Dedifferentiated amniotic fluid mesenchymal stem cell (primary cell): ENCODE data around the gene PLEKHA5.
"Not testable (repeated sequence)": the region's sequence is repeated elsewhere in the genome, so short reads cannot be mapped to it uniquely, and the experiment has no call there.

Experiments used
- DNase-seq: peaks from one replicate; pipeline ENCODE4 v3.0.0-alpha.2; 2016; ENCODE audit errors: extremely low spot score

Gene PLEKHA5

GRCh38 chr12:19332196-19332595, 202.7 kb downstream of the PLEKHA5 start:
- no peak for DNase-seq

DNA sequence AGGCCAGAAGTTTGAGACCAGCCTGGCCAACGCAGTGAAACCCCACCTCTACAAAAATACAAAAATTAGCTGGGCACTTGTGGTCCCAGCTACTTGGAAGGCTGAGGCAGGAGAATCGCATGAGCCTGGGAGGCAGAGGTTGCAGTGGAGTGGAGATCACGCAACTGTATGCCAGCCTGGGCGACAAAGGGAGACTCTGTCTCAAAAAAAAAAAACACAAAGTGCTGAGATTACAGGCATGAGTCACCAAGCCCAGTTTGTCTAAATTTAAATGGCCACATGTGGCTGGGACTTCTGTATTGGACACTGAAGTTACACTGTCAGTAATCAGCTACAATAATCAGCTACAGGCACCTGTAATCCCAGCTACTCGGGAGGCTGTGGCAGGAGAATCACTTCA, 208.9 kb downstream of the PLEKHA5 start:
- no peak for DNase-seq

- not testable (repeated sequence) for DNase-seq
Measured at GRCh38 chr12:19350850-19351249, 221.3 kb downstream of the PLEKHA5 start.

DNA sequence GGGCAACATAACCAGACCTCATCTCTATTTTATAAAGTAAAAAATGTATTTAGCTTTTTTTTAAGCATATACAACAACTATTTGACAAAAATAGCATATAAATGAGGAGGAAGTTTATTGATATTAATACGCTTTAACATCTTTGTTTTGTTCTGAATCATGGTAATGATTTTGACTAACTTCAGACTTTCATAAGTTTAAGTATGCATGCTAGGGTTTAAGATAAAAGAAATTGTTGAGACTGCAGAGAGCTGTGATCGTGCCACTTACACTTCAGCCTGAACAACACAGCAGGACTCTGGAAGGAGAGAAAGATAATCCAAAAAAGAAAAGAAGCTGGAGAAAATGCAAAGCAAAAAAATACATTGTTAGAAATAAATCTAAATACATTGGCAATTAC, 221.8 kb downstream of the PLEKHA5 start:
- DNase-seq: no peak

DNA sequence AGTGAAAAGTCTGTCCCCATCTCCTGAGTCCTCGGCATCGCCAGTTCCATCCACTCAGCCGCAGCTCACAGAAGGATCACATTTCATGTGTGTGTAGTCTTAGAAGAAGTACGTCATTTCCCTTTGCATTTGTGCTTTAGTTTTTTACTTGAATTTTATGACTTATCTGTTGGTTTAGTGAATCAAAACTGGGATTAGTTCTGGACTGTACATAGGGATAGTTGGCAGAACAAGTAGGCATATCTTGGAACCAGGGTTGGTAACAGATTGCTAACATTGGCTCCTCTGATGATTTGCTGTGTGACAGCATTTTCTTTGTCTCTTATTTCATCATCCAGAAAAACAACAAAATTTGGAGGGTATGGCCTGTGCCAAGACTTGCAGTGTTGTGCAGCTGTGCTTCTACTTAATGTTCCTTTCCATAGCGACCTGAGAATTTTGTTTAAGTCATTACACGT, 240.2 kb downstream of the PLEKHA5 start:
- DNase-seq: peak; percentile 81

DNA sequence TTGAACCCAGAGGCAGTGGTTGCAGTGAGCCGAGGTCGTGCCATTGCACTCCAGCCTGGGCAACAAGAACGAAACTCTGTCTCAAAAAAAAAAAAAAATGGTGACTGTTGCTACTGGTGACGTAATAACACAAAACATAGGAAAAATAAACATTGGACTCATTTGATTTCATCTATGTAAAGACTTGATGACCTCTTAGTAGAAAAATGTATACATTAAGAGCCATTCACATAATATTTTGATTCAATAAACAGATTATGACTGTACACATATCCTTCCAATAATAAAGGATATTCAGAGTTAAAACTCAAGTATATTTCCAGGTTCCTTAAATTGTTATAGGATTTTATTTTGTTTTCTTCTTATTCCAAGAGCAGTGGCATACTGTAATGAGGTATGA, 244.1 kb downstream of the PLEKHA5 start:
- DNase-seq: no peak

DNA sequence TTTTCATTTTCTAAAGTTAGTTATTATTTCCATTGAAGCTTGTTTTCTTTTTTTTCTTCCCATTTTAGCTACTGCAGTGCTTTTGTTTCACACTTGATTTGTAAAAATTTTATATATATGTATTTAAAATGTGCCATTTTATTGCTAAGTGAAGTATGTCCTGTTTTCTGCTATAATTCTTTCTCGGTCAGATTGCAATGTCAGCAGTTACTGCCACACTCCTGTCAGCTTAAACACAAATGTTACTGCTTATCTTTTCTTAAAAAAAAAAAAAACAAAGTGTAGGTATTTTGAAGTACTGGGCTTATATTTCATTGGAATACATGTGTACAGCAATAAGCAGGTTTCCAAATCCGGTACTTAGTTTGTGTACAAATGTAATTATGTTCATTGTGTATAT, 246.4 kb downstream of the PLEKHA5 start:
- DNase-seq: no peak

DNA sequence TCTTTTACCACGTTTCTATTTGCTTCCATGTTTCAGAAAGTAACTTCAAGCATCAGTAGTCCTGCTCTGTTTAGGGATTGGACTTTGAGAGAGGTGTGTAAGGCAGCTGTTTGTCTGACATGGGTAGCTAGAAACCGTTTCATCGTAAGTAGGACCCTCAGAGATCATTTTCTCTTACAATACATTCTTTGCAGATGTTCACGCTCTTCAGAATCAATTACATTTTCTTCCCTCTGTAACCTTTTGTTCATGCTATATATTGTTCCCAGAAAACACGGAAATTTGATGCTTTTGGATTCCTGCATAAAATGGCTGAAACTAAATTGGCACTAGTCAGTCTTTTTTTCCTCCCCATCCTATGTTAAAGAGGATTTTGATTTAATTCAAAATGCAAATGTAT, 247.2 kb downstream of the PLEKHA5 start:
- no peak for DNase-seq

- peak; percentile 74 for DNase-seq
Measured at GRCh38 chr12:19382111-19382526, 252.6 kb downstream of the PLEKHA5 start.

DNA sequence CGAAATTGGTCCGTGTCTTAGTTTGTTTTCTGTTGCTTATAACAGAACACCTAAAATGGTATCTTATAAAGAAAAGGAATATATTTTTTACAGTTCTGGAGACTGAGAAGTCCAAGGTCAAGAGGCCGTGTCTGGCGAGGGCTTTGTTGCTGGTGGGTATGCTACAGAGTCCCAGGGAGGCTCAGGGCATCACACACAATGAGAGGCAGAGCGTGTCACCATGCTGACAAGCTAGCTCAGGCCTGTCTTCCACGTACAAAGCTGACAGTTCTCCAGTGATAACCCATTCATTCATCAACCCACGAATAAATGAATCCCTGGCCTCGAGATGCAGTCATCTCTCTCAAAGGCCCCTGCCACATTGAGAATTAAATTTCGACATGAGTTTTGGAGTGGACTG, 253.0 kb downstream of the PLEKHA5 start:
- DNase-seq: no peak

DNA sequence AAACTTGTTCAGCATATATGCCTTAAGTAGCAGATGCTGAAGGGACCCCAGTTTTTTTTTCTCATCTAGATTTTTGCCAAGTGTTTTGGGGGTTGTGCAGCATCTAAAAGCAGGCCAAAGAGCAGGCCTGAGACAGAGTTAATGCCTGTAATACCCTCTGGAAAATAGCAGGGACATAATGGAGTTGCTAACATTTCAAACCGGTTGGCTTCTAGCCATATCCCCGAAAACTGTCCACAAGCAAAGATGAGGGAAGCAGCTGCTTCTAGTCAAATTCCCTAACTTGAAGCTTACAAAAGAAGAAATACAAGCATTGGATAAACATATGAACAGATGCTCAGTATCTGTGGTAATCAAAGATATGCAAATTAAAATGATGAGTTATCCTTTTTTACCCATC, 257.6 kb downstream of the PLEKHA5 start:
- DNase-seq: no peak

DNA sequence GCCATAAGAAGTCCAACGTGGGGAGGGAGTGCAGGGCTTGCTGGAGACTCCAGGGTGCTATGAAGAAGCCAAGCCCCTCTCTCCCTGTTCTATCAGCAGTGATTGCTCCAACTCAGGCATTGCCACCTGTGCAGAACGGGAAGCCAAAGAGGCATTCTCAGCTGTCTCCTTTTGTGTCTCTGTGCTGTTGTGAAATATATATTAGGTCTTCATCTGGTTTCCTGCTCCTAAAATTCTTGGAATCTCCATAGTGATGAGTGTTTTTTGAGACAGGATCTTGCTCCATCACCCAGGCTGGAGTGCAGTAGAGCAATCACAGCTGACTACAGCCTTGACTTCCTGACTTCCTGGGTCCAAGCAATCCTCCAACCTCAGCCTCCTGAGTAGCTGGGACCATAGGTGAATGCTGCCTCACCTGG, 258.6 kb downstream of the PLEKHA5 start:
- DNase-seq: no peak

DNA sequence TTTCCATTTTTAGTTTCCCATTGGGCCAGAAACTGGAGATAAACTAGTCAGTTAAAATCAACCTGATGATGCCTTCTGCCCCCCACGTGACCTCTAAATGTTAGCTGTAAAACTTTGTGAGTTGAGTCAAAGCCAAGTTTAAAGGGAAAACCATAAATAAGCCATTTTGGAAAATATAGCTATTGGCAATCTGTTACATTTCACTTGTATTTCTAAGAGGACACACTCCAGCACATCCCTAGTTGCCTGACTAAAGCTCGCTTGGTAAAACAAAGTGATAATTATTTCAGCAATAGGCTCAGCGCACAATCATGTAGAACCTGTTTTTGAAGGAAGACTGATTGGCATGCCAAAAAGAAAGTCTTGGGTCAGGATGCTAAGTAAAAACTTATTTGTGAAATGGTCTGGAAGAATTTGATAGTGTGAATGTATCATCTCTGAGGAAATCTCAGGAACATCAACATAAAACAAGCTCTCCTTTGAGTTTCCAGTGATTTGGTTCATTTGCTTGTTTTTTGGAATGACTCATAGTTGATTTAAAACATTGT, 260.6 kb downstream of the PLEKHA5 start:
- DNase-seq: no peak

DNA sequence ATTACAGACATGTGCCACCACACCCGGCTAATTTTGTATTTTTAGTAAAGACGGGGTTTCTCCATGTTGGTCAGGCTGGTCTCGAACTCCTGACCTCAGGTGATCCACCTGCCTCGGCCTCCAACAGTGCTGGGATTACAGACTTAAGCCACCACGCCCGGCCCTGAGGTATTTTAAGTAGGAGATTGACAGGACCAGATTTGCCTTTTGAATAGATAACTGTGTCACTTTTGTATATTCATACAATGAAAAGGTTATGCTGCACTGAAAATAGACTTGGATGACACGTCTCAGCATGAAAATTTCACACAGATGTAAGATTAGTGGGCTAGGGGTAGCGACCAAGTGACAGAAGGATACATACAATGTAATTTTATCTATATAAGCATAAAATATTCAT, 263.1 kb downstream of the PLEKHA5 start:
- DNase-seq: not testable (repeated sequence)

DNA sequence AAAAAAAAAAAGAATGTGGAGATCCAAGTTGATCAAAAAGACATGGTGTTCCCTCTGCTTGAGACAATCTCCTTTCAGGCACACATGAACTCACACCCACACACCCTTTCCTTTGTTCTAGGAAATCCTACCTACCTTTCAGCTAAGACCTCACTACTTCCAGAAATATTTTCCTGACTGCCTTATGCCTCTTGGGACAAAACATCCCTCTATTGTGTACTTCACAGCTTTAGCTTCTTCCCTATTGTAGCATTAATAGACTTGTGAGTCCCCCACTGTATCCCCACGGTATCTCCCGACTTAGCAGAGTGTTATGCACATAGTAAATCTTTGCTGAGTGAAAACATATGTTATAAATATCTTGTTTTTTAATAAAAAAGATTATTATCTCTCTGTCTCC, 264.9 kb downstream of the PLEKHA5 start:
- DNase-seq: no peak

GRCh38 chr12:19397534-19397933, 268.0 kb downstream of the PLEKHA5 start:
- DNase-seq: no peak

GRCh38 chr12:19398376-19399363, 269.1 kb downstream of the PLEKHA5 start:
- DNase-seq: no peak

DNA sequence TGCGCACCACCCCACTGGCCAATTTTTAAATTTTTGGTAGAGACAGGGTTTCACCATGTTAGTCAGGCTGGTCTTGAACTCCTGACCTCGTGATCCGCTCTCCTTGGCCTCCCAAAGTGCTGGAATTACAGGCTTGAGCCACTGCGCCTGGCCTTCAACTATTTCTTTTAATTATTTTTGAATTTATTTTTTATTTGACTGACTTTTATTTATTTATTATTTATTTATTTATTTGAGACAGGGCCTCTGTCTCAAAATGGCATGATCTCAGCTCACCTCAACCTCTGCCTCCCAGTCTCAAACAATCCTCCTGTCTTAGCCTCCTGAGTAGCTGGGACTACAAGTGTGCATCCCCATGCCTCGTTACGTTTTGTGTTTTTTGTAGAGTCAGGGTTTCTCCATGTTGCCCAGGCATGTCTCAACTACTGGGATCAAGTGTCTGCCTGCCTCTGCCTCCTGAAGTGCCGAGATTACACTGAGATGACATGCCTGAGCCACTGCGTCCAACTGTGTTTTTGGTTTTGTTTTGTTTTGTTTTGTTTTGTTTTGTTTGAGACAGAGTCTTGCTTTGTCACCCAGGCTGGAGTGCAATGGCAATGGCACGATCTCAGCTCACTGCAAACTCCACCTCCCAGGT, 271.2 kb downstream of the PLEKHA5 start:
- DNase-seq: not testable (repeated sequence)

- no peak for DNase-seq
Measured at GRCh38 chr12:19402211-19402610, 272.7 kb downstream of the PLEKHA5 start.

DNA sequence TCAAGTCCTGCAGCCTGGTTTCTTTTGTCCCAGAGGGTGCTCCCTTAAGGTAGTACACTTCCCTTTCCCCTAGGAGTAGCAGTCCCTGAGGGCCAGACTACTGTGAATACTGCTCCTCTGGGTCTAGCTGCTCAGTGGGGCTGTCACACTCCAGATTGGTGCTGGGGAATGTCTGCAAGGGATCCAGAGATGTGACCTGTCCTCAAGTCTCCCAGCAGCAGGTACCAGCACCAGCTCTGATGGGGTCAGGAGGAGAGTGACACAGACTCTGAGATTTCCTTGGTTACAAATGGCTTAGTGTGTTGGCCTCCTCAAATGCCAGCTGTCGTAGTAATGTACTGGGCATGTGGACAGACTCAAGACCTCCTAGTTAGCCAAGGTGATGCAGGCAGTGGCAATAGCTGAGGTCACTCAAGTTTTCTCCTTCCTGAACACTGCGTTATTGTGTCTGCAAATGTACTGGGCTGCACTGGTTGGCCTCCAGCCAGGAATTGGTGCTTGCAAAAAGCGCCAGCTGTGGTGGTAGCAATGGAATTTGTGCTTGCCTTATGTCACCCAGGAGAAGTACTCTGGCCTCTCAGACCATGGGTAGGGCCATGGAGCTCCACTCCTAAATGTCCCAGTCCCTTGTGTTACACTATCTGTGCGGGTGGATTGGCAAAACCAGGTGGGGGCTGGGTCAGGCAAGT, 273.4 kb downstream of the PLEKHA5 start:
- DNase-seq: no peak

DNA sequence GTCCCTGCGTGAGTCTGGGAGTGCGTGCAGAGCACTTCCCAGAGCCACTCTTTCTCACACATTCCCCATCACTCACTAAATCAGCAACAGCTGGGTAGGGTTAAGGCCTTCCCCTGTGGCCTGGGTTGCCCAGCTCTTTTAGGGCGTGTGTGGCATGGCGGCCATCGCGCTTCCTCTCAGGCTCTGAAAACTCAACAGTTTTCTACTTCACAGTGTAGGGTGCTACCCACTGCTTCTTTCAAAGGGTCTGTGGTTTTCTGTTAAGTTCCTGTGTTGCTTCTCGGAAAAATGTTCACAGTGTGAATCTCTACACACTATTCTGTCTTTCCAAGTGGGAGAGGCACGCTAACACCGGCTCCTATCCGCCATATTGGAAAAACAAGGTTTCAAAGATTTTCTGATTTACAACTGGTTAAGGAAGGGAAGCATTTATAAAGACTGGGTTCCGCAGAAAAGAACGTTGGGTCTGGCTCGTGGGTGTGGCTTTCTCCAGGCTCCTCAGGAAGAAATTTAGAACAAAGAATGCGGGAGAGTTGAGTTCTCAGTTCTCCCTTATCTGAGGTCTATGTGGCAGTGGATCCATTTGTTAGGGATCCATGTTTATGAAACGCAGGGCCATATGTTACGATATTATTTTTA, 274.8 kb downstream of the PLEKHA5 start:
- DNase-seq: no peak

- DNase-seq: peak; percentile 41
Measured at GRCh38 chr12:19409376-19409775, 279.8 kb downstream of the PLEKHA5 start.
